GM19238 (cell line): ENCODE data around the gene ZC3H7B.
"Not testable (repeated sequence)": the region's sequence is repeated elsewhere in the genome, so short reads cannot be mapped to it uniquely, and the experiment has no call there.

Experiments
- DNase-seq: peaks from one replicate; pipeline ENCODE4 v3.0.0; 2011; ENCODE audit warnings: low spot score; ENCODE audit not compliant: insufficient read length

The ZC3H7B gene

DNA sequence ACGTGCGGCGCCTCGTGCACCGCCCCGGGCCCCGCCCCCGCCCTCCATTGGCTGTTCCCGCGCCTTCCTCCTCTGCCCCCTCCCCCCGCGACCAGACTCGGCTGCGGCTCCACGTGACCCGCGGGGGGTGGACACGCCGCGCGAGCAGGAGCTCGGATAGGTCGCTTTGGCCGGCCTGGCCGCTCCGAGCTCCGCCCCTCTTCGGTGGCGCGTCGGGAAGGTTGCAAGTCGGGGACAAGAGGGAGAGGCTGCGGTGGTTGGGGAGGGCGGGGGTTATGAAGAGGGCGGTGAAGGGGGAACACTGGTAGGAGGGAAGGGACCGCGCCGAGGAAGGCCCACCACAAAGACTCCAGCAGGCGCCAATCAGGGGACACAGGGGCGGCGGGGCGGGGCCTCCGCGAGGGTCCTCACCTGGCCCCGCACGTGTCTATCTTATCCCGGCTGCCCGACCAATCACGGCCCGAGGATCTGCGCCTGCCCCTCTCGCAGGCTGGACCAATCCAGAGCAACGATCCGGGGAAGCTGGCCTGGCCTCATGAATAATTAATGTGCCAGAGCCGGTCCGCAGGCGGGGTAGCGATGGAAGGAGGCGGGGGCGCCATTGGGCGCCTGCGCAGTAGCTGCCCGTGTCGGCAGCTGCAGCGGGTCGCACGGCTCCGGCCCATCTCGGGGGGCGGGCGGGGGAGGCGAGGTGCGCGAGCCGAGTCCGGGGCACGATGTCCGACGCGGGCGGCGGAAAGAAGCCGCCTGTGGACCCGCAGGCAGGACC is 80.2 kb downstream of the ZC3H7B start, which contains the start of gene TEF:
TEF (plus strand) TSS at position 614 of the 769 bp plus-strand sequence; CDS start at position 717, 103 bp downstream.
- DNase-seq, result peak; percentile 99

DNA sequence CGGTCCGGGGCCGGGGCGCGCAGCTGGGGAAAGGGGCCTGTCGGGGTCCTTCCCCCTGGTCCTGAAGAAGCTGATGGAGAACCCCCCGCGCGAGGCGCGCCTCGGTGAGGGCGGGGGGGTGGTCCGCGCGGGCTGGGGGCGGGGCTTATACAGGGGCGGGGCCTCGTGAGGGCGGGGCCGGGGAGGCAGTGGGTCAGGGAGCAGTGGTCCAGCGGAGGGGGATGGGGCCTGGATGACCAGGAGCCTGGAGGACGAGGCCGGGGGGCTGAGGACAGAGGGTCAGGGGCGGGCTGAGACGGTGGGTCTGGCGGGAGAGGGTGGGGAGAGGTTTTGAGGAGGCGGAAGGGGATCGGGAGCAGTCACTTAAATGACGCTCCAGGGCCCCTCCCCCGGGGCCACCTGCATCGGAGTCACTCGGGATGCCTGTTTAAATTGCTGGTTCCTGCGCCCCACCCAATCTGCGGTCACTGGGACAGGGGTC is 80.8 kb downstream of the ZC3H7B start:
- DNase-seq, result peak; percentile 76

DNA sequence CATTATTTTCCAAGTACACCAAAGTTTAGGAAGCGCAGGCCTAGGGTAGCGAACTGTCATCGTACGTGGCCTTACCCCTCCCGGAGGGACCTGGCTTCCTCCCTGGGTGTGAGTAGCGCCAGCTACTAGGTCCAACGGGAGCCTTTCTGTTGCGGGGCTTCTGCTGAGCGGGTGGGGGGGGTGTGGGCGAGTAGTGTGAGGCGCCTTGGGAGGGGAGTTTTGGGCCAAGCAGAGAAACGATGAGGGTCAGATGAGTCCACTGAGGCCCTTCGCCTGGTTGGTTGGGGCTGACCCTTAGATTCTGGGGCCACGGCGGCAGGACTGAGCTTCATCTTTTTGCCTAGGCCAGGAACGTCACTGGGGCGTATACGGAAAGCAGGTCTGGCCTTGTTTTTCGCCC is 81.3 kb downstream of the ZC3H7B start:
- no peak for DNase-seq

DNA sequence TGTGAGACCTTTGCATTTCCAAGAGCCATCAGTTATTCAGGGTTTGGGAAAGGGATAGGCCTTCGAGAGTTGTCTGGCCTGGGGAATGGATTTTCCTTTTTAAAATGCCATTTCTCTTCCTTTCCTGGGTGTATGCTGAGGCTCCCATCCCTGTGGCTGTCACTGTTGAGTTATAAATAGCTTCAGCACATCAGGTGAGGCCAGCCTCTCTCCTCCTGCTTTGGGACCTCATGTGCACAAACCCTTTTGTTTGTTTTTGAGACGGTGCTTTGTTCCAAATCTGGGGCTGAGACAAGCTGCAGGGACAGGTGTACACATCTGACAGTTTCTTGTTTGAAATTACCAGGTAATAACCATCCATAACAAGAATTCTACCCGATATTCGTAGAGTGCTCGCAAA is 81.8 kb downstream of the ZC3H7B start:
- DNase-seq, result no peak

DNA sequence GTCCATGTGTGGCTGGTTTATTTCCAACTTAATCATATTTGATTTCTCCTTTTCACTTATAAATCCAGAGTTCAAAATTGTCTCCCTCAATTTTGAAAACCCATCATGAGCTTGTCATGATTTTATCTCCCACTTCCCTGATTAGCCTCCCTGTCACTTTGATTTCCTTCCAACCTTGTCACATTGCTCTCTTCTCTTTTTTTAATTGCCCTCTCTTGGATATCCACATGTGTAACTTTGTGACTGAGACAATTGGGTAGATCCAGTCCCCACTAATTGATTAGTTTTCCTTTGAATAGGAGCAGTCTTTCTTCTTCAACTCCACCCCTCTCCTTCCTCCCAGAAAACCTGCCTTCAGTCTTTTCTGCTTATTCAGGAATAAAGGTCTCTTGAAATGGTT is 82.8 kb downstream of the ZC3H7B start:
- DNase-seq, result no peak

DNA sequence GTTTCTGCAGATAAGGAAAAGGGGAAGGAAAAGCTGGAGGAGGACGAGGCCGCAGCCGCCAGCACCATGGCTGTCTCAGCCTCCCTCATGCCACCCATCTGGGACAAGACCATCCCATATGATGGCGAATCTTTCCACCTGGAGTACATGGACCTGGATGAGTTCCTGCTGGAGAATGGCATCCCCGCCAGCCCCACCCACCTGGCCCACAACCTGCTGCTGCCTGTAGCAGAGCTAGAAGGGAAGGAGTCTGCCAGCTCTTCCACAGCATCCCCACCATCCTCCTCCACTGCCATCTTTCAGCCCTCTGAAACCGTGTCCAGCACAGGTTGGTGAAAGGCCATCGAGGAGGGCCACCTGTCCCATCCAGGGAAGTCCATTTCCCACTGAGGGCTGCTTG is 86.0 kb downstream of the ZC3H7B start:
- no peak for DNase-seq

DNA sequence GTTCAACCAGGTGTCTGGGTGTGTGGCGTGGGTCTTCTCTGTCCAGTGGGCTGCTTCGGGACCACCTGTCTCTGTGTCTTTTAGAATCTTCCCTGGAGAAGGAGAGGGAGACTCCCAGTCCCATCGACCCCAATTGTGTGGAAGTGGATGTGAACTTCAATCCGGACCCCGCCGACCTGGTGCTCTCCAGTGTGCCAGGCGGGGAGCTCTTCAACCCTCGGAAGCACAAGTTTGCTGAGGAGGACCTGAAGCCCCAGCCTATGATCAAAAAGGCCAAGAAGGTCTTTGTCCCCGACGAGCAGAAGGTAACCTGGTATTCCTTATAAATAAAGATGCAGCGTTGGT is 92.7 kb downstream of the ZC3H7B start:
- DNase-seq, result no peak

DNA sequence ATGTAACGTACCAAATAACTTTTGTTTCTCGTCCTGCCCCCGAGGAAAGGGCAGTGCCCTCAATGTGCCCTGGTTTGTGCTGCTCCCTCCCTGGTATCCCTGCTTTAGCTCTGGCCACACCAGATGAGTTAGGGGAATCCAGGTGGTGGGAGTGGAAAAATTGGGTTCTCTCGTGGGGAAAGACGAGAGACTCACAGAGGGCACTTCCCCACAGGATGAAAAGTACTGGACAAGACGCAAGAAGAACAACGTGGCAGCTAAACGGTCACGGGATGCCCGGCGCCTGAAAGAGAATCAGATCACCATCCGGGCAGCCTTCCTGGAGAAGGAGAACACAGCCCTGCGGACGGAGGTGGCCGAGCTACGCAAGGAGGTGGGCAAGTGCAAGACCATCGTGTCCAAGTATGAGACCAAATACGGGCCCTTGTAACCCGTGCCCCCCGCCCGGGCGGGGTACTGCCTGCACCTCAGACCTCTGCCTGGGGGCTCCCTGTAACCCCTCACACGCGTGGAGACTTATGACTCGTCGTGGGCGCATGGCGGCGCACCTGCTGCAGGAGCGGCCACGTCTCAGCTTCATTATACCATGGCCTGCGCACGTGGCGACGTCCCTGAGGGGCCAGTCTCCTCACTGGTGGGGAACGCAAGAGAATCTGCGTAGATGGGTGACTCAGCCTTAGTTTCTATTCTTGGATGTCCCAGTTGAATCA is 94.4 kb downstream of the ZC3H7B start:
- DNase-seq, result no peak

DNA sequence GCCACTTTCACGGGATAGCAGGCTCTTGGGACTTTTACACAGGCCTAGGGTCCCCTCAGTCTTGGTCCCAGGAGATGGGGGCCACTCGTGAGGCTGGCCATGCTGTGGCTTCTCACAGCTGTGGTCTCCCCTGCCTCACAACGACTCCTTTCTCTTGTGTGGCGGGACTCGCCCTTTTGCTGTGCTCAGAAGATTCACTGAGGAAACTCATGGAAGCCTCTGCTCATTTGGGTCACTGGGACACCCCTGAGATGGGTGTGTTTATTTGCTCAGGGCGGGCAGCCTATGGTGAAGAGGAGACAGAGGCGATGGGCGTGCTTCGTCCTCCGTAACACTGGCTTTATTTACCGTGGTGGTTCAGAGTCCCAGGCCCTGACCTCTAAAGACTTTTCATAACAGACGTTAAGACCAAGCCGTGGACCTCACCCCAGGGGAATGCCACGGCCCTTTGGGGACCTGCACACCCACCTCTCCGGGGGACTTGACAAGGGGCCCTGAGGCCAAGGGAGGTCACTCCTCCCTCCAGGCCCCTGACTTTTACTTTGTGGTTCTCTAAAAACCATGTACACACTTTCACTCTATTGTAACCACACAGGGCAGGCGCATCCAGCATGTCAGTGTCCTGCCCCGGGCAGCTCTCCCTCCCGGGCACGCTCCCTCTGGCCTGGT is 96.0 kb downstream of the ZC3H7B start:
- DNase-seq, result no peak

DNA sequence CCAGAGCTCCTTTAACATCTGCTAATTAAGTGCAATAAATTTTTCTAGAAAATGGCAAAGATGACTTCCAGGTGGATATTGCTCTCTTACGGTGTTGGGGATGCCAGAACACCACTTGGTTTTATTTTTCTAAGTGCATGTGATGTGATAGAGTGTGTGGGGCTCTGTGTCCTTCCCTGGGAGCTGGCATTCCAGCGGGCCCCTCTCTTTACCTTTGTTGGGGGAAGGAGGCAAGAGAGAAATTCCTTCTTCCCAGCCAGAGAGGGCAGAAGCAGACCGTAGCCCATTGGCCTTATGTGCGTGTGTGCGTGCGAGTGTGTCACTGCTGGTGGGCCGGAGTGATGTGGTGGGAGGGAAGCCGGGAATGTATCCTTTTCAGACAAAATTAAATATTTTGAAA is 97.6 kb downstream of the ZC3H7B start:
- DNase-seq, result no peak

DNA sequence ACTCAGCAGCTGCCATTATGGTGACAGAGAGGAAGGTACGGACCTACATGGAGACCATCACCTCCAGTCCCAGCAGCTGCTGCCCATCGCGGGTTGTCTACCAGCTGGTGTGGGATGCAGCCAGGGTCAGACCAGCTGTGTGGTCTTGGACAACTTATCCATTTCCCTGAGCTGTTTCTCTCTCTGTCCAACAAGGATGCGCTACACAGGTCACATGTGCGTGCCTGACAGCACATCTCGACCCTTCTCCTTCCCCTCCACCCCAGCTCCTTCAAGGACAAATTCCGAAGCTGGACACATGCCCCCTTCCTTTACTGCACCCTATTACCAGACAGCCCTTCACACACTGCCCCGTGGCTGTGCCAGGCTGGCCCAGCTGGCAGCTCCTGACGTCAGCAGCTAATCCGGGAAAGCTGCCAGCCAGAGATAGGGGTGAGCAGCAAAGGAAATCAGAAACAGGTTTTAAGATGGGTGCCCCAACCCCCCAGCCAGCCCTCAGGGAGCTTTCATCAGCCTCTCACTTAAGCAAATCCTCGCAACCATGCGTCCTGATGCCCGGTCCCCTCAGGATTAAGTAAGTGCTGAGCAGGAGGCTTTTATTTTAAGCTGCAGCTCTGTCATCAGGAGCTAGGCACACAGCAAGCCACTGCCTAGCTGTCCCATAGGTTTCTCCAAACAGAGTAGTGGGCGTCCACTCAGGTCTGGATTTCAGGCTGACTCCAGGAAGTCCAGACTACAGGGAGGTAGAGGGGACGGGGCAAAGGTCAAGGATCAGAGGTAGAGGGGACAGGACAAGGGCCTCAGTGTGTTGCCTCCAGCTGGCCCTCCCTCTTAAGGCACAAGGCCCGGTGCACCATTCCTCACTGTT is 100.7 kb downstream of the ZC3H7B start:
- DNase-seq, result no peak

DNA sequence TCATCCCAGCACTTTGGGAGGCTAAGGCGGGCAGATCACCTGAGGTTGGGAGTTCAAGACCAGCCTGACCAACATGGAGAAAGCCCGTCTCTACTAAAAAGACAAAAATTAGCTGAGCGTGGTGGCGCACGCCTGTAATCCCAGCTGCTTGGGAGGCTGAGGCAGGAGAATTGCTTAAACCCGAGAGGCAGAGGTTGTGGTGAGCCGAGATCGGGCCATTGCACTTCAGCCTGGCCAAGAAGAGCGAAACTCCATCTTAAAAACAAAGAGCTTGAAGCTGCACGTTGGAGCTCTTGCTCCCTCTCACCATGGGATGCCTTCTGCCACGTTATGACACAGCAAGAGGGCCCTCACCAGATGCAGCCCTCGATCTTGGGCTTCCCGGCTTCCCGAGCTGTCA is 101.5 kb downstream of the ZC3H7B start:
- not testable (repeated sequence) for DNase-seq

DNA sequence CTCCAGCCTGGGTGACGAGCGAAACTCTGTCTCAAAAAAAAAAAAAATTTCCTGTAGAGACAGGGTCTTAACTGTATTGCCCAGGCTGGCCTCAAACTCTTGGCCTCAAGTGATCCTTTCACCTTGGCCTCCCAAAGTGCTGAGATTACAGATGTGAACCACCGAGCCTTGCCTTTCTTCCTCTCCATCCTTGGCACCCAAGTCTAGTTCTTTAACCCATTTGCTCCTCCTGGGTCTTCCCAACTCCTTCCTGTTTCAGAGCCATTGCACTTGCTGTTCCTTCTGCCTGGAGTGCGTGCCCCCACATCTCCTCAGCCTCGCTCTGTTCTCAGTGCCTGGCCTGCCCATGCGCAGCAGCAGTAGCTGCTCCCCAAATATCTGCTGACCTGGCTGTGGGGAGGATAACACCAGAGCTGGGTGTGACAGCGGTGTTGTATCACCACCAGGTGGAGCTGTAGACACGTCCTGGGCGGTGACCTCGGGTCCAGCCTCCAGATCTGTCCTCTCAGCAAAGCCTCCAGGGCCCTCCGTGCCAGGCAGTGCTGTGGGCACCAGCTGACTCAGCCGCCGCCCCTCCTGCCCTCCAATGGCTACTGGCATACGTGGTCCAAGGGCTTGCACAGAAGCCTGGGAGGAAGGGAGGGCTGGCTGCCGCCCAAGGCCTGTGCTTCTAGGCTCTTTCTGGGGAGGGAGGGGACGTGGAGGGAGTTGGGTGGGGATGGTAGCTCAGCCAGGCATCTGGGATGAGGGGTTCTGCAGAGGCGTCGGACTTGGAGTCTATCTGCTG is 102.4 kb downstream of the ZC3H7B start:
- peak; percentile 96 for DNase-seq

DNA sequence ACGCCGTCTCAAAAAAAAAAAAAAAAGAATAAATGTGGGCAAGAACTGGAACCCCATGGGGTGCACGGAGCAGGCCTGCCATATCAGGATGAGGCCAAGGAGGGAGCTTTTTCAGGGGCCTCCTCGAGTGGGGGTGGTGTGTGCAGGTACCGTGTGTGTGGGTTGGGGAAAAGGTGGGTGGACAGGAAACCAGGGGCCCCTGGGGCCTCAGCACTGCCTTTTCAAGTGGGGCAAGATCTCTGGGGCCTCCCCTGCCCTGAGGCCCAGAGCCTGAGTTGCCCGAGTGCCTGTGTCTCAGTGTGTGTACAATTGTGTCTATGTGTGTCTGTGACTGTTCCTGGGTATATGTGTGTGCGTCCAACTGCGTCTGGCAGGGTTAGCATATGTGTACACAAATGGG is 104.3 kb downstream of the ZC3H7B start:
- DNase-seq, result no peak

DNA sequence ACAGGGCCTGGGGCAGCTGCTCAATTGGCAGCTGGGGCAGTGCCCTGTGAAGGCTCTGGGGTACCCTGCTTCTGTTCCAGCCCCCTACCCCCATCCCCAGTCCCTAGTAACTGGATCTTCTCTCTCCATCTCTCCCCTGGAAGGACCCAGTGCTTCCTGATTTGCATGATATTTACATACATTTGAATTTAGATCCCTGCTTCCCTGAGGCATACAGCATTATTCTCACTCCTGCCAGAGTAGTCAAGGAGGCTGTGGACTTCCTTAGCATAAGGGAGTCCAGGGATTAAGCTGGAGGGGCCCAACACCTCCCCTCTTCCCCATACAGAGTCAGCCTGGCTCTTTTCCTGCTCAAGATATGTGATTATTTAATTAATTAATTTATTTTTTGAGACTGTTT is 105.1 kb downstream of the ZC3H7B start:
- no peak for DNase-seq

DNA sequence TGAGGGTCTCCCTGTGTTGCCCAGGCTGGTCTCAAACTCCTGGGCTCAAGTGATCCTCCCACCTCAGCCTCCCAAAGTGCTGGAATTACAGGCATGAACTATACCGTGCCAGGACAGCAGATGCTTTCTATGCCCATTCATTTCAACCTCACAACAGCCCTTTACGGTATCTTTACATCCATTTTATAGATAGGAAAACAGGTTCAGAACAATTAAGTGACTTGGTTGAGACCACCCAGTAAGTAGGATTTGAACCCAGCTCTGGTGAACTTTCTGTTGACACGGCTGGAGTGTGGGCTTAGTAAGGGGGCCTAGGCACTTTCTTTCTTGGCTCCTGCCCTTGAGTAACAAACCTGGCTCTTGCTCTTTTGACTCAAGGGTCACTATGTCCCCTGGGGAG is 106.1 kb downstream of the ZC3H7B start:
- no peak for DNase-seq

DNA sequence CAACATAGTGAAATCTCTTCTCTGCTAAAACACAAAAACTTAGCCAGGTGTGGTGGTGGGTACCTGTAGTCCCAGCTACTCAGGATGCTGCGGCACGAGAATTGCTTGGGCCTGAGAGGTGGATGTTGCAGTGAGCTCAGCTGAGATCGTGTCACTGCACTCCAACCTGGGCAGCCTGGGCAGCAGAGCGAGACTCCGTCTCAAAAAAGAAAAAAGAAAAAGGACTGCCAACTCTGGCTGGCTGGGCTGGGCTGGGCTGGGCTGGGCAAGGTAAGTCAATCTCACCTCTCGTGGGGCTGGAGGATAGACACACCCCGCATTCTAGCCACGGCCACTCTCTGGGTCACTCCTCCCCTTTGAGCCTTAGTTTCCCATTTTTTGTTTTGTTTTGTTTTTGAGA is 107.3 kb downstream of the ZC3H7B start:
- no peak for DNase-seq
